Activated CD4-positive, alpha-beta T cell treated with anti-CD3 and anti-CD28 coated beads, Interleukin-10, Interleukin-2, amounts not matched to agents 100 ng/mL and 50 ng/mL, durations not matched to agents 16 hours and 8 hours (primary cell): ENCODE data around the gene CUBN.
A peak's percentile ranks its signal among the peaks of the same experiment; 100 is the strongest.

Experiments used
- DNase-seq: peaks from one replicate; pipeline ENCODE4 v3.0.0-alpha.2; 2020

Gene CUBN

DNA sequence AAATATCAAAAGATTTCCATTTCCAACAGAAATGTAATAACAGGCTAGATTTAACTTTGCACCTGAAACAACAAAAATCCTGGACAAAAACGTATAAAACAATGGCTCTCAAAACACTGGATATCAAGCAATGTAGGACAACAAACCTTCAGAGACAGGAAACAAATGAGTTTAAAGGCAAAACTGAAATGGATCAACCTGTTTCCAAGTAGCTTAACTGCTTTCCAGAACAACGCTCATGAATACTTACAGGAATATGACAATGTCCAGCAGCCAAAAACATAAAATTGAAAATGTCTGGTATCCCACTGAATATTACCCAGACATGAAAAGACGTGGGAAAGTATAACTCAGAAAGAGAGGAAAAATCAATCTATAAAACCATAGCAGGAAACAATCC is 62.8 kb downstream of the CUBN start:
- DNase-seq, result no peak

DNA sequence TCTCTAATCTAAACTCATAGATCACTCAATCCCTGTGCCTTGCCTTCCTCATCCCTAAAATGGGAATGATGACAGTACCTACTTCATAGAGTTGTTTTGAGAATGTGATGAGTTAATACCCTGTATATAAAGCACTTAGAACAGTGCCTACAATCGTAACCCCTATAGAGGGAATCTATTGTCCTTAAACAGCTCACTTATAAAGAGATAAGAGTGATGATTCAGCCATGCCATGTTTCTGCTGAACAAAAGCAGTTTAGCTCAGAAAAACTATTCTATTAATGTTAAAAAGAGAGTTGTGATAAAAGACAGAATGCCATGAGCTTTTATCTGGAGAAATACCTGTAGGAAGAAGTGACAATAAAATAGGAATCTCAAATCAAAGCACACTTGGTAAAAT is 63.6 kb downstream of the CUBN start:
- DNase-seq, result no peak

DNA sequence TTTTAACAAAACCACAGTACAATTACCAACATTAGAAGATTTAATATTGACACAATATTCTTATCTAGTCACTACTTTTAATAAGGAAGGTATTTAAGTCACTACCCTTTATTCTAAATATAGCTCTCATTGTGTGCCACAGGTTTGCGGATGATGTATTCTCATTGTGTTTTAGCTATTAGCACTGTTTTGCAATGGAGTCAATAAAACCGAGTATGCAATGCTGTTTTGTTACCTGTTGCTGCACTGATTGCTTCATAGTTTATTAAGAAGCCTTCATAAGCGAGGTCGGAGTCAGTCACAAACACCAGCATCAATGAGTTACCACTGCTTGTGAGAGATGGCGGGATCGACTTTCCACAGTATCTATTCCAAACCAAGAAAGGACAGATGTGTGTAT is 64.3 kb downstream of the CUBN start:
- DNase-seq, result no peak

GRCh38 chr10:17064435-17064834 is 65.2 kb downstream of the CUBN start:
- no peak for DNase-seq

GRCh38 chr10:17062955-17063484 is 66.6 kb downstream of the CUBN start:
- no peak for DNase-seq

GRCh38 chr10:17062493-17062892 is 67.1 kb downstream of the CUBN start:
- DNase-seq, result no peak

DNA sequence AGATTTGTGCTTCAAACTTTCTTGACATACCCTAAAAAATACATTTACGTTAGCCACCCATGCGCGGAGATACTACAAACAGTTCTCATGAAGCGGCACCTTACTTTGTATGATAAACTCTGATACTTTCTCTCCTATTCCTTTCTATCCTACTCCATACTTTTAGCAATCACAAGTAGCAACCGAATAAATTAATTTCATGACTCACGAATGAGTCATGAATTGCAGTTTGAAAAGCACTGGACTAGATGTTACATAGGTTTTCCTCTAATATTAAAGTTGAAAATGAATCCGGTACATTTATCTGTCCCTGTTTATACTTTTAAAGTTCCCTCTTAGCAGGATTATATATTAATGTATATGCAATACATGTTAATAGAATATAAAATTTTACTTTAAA is 67.6 kb downstream of the CUBN start:
- DNase-seq, result no peak

DNA sequence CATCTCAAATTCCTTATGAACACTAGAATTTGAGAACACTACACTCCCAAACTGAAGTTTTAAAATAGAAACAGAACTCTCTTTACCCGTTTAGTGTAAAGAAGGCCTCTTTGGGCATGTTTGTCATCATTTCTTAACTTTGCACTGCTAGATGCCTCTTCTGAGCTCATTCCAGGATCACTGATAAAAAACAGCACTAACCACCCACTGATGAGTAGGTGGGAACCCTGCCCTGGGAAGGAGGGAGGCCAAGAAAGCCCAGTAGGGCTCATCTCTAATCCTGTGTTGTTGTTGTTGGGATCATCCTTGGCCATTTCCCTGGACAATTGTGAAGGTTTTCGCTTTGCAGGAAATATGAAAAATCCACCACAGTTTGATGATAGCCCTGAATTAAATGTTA is 68.2 kb downstream of the CUBN start:
- peak; percentile 16 for DNase-seq

- DNase-seq, result no peak
These were observed 69.3 kb downstream of the CUBN start for GRCh38 chr10:17060289-17060688.

- DNase-seq, result no peak
These were observed 70.4 kb downstream of the CUBN start for GRCh38 chr10:17059197-17059688.

DNA sequence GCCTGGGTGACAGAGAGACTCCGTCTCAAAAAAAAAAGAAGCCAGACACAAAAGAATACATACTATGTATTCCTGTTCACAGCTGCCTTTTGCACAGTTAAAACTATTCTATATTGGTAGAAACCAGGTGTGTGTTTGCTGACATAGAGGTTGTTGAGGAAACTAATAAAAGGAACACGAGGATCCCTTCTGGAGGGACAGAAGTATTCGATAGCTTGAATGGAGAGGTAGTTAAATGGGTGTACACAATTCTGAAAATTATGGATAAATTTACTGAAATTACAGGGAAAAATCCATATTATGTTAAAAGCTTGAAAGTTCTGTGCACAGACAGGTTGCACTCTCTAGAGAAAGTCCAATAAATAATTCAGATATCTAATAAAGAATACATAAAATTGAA is 71.5 kb downstream of the CUBN start:
- no peak for DNase-seq

- DNase-seq, result no peak
These were observed 72.7 kb downstream of the CUBN start for GRCh38 chr10:17056781-17057428.

- no peak for DNase-seq
These were observed 76.1 kb downstream of the CUBN start for GRCh38 chr10:17053513-17053912.

GRCh38 chr10:17053061-17053460 is 76.5 kb downstream of the CUBN start:
- DNase-seq, result no peak

GRCh38 chr10:17051851-17052250 is 77.8 kb downstream of the CUBN start:
- DNase-seq, result no peak

GRCh38 chr10:17049195-17049594 is 80.4 kb downstream of the CUBN start:
- DNase-seq, result no peak

DNA sequence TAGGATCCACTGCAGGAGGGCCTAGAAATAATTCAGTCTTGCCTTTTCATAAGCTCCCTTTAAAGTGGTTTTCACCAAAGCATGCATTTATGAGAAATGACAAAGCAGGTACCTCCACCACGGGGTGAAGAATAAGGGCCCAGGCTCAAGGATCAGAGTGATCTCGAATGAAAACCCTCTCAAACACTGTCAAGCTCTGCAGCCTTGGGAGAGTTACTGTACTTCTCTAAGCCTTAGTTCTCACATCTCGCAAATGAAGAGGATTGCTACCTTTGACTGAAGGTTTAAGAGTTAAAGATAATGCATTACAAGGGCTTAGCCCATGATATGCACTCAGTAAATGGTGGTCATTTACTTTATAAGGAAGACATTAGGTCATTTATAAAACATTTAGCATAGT is 81.7 kb downstream of the CUBN start:
- DNase-seq, result no peak

- no peak for DNase-seq
These were observed 82.6 kb downstream of the CUBN start for GRCh38 chr10:17046989-17047388.

DNA sequence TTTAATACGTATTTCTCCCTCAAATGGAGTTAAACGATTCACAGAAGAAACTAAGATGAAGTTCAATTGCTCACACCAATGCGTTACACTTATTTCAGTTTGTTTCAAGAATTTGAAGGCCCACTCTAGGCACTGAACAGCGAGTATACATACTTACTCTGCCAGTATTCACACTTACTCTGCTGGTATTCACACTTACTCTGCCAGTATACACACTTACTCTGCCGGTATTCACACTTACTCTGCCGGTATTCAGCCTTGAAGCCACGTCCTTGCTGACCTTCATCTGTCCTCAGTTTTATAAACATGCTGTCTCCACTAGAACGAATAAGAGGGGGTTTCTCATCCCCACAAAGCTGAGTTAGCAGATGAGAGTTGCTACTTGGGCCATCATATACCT is 86.0 kb downstream of the CUBN start:
- no peak for DNase-seq

DNA sequence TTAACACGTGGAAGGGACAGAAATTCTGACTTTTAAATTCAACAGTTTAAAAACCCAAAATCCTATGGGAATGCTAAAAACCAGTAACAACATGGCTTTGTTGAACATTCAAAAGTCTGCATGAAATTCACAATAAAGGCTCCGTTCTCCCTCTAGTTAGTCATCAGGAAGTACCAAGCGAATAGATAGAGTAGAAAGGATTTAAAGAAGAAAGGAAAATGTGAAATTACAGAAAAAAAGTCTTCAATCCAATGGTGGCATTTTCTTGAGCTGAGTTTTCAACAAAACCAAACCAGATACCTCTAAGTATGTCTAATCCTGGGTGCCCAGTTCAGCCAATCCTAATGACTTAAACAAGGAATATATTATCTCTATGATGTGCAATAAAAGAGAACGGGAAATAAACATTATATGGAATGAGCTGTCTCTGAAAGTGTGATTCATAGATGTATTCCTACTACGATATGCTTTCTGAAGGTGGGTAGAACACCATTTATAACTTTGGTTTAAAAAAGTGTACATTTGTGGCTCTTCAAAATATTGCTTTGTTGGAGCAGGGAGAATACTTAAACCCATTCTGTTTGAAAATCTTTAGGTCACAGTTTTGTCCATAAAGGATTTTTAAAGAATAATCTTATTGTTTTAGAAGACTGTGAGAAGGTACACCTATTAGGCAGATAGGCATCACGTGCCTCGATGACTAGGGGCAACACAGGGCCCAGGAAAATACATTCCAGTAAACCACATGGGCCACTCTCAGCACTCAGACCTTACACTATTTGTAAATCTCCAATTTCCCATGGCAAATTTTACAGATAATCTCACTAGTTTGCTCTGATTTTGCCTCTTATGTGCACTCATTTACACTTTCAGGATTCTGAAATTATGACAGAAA is 87.7 kb downstream of the CUBN start:
- no peak for DNase-seq

GRCh38 chr10:17038627-17039026 is 91.0 kb downstream of the CUBN start:
- no peak for DNase-seq

DNA sequence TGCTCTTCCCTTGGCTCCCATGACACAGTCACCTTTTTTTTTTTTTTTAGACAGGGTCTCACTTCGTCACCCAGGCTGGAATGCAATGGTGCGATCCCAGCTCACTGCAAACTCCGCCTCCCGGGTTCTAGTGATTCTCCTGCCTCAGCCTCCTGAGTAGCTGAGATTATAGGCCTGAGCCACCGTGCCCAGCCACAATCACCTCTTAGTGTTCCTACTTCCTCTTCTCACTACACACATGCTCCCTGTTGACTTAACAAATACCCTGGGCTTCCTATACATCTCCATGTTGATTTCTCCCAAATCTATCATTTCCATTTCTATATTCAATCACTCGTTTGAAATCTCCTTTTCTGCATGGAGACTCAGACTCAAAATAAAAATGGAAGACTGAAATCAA is 91.7 kb downstream of the CUBN start:
- no peak for DNase-seq

DNA sequence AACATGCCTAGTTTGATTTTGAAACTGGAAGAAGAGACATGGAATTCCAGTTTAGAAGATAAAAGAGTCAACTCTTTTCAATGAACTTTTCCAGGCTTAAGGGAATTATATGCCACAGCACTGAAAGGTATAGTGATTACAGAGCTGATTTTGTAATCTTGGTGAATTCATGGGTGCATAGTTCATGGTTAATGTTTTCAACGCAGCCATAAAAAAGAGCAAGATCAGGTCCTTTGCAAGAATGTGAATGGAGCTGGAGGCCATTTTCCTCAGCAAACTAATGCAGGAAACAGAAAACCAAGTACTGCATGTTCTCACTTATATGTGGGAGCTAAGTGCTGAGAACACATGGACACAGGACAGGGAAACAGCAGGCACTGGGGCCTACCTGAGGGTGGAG is 94.2 kb downstream of the CUBN start:
- DNase-seq, result no peak
